ENCODE results near the gene RNF208. TPM values are rescaled to one million over a fixed set of nuclear protein-coding genes. Genes with fewer than 3 reads are reported as not detected.

The RNF208 gene
- total and polyA plus RNA-seq, 4 donors: 0.28 to 7.1 (median 2.6) TPM

- DNase-seq (ENCODE audit: low spot score): peak; percentile 70
These were observed 431 bp downstream of the RNF208 start for GRCh38 chr9:137221506-137222111.

More at GRCh38 chr9:137221506-137222111, 431 bp downstream of the RNF208 start:
- TF ChIP-seq RXRA (IDR thresholded peaks at IDR 0.05): peak; percentile 59 to 71
- no peak for TF ChIP-seq FOXA1 (IDR thresholded peaks at IDR 0.05)
- no peak for TF ChIP-seq RAD21 (IDR thresholded peaks at IDR 0.05)
- no peak for TF ChIP-seq TAF1 (conservative IDR thresholded peaks at IDR 0.05)
- no peak for TF ChIP-seq FOXA2 (IDR thresholded peaks at IDR 0.05)
- TF ChIP-seq CTCF (IDR thresholded peaks at IDR 0.05; ENCODE audit: low read depth, low read length, missing input control): no peak
- TF ChIP-seq YY1 (IDR thresholded peaks at IDR 0.05): no peak
- no peak for TF ChIP-seq JUND (IDR thresholded peaks at IDR 0.05)
- no peak for TF ChIP-seq ATF3 (IDR thresholded peaks at IDR 0.05)
- peak; percentile 37 for TF ChIP-seq SP1 (IDR thresholded peaks at IDR 0.05)
- TF ChIP-seq MAX (IDR thresholded peaks at IDR 0.05): no peak
- TF ChIP-seq NR2F2 (IDR thresholded peaks at IDR 0.05): peak; percentile 78
- peak in 1 of 2 donors; percentile 20 for TF ChIP-seq GABPA (IDR thresholded peaks at IDR 0.05 in 1 of 2, conservative IDR thresholded peaks at IDR 0.05 in 1 of 2)
- TF ChIP-seq HNF4G (IDR thresholded peaks at IDR 0.05): no peak
- no peak for TF ChIP-seq REST (IDR thresholded peaks at IDR 0.05)
- TF ChIP-seq EGR1 (IDR thresholded peaks at IDR 0.05; ENCODE audit: low read depth in 2 of 2): no peak
- TF ChIP-seq HNF4A (conservative IDR thresholded peaks at IDR 0.05): peak; percentile 71 to 73
- TF ChIP-seq, protein P1, sequence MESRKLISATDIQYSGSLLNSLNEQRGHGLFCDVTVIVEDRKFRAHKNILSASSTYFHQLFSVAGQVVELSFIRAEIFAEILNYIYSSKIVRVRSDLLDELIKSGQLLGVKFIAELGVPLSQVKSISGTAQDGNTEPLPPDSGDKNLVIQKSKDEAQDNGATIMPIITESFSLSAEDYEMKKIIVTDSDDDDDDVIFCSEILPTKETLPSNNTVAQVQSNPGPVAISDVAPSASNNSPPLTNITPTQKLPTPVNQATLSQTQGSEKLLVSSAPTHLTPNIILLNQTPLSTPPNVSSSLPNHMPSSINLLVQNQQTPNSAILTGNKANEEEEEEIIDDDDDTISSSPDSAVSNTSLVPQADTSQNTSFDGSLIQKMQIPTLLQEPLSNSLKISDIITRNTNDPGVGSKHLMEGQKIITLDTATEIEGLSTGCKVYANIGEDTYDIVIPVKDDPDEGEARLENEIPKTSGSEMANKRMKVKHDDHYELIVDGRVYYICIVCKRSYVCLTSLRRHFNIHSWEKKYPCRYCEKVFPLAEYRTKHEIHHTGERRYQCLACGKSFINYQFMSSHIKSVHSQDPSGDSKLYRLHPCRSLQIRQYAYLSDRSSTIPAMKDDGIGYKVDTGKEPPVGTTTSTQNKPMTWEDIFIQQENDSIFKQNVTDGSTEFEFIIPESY (IDR thresholded peaks at IDR 0.05): no peak
- Histone ChIP-seq H3K9me3 (ENCODE audit: control insufficient read depth in 4 of 4, low read length in 3 of 4) (no peaks in the 10 kb centered on the region), H3K4me3 (ENCODE audit: low read depth in 1 of 3, low read length in 3 of 3) (peak overlapping the region in 1 of 3 donors; percentile 86), H3K4me1 (ENCODE audit: control insufficient read depth in 4 of 4, insufficient read depth in 4 of 4, low read length in 3 of 4) (peaks cover 10 to 30% (median 19%) of the 10 kb centered on the region in 4 donors), H3K9ac (ENCODE audit: low read depth in 1 of 2, low read length in 2 of 2) (no peak overlapping the region), H3K27ac (ENCODE audit: low read depth in 1 of 2, low read length in 2 of 2) (no peak overlapping the region), H3K36me3 (ENCODE audit: control insufficient read depth in 4 of 4, insufficient read depth in 3 of 4, low read depth in 1 of 4, low read length in 3 of 4) (no peaks in the 10 kb centered on the region), H3K27me3 (ENCODE audit: control insufficient read depth in 4 of 4, insufficient read depth in 4 of 4, low read length in 3 of 4) (no peaks in the 10 kb centered on the region)
- WGBS: 6% methylated on average over 61 of the region's 61 CpGs
